OCI-LY3 (cell line): ENCODE measurements around the gene KLHDC4.

Experiments used
- CTCF ChIP-seq: fragments of 200-600, 300-600 bp; sonication (generic); IDR thresholded peaks from 2 replicates; pipeline ENCODE4 v1.5.1; 2014; ENCODE audit warnings: antibody characterized with exemption, low read length, low read depth
- EZH2phosphoT487 ChIP-seq: fragments of 200-600 bp; shearing (Covaris generic); IDR thresholded peaks from 2 replicates; pipeline ENCODE4 v1.6.1; 2018; ENCODE audit warnings: antibody characterized with exemption, mixed run types, low read depth

DNA sequence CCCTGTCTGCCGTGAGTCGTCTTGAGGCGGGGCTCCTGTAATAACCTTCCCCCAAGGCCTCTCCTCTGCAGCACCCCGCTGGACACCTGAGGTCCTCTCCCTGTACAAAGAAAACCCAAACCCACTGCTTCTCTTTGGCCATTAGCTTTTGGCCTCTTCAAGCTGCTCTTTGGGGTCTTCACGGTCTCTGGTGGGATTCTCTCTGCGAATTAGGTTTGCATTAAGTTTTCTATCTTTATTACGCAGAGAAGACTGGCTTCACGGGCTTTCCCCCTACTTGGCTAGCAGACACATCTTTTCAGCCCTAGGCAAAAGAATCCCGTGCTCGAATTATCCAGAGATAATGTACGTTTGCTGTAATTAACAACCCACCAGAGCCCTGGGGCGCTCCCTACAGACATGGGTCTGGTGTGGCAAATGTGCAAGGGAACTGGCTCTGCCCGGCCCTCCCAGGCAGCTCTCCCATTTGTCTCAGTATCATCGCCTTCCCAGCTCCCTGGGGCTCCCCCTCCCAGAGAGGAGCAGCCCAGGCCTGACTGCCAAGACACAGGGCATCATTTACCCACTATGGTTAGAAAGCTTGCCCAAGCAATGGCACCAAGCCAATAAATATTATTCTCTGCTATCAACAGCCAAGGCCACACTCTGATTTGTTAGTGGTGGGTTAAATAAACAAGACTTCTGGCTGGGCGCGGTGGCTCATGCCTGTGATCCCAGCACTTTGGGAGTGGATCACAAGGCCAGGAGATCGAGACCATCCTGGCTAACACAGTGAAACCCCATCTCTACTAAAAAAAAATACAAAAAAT lies 24.7 kb upstream of the KLHDC4 start:
- TF ChIP-seq CTCF (no peak), EZH2phosphoT487 (no peak)
